Measurements from ENCODE around the gene IDH1.

DNA sequence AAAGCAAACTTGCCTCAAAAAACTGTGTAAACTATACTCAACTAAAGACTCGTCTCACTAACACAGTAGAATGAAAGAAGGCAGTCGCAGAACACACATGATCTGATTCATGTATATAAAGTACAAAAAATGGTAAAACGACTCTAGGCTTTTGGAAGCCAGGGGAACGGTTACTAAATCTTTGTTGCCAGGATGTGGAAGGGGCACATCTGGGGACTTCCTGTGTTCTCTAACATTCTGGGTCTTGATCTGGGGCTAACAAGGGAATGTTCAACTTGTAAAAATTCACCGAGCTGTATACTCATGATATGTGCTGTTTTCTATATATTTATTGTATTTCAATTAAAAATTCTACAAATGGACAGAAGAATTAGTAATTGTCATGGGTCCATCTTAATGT, 50.7 kb downstream of the IDH1 start:
- TF ChIP-seq, protein P1, sequence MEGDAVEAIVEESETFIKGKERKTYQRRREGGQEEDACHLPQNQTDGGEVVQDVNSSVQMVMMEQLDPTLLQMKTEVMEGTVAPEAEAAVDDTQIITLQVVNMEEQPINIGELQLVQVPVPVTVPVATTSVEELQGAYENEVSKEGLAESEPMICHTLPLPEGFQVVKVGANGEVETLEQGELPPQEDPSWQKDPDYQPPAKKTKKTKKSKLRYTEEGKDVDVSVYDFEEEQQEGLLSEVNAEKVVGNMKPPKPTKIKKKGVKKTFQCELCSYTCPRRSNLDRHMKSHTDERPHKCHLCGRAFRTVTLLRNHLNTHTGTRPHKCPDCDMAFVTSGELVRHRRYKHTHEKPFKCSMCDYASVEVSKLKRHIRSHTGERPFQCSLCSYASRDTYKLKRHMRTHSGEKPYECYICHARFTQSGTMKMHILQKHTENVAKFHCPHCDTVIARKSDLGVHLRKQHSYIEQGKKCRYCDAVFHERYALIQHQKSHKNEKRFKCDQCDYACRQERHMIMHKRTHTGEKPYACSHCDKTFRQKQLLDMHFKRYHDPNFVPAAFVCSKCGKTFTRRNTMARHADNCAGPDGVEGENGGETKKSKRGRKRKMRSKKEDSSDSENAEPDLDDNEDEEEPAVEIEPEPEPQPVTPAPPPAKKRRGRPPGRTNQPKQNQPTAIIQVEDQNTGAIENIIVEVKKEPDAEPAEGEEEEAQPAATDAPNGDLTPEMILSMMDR (IDR thresholded peaks at IDR 0.05) = no peak
- TF ChIP-seq EZH2 (IDR thresholded peaks at IDR 0.05; ENCODE audit: borderline replicate concordance, insufficient read depth, low read depth, low read length, poor library complexity, severe bottlenecking) = no peak

Measured in B cell (primary cell).